Measurements from ENCODE around the gene AUNIP.

AUNIP gene

GRCh38 chr1:25858906-25859789, at the start of gene AUNIP:
TSS of gene AUNIP (minus strand) at chr1:25859457. CDS start at chr1:25859357, 100 bp downstream.
- peak; percentile 92 for DNase-seq

- DNase-seq = no peak
Measured at GRCh38 chr1:25909040-25909439, 49.8 kb upstream of the AUNIP start.

- DNase-seq = no peak
Measured at GRCh38 chr1:25908161-25908560, 48.9 kb upstream of the AUNIP start.

GRCh38 chr1:25907601-25908000, 48.3 kb upstream of the AUNIP start:
- peak; percentile 6 for DNase-seq

- DNase-seq = no peak
Measured at GRCh38 chr1:25906644-25907300, 47.5 kb upstream of the AUNIP start.

- DNase-seq = peak; percentile 79
Measured at GRCh38 chr1:25905680-25906643, 46.7 kb upstream of the AUNIP start, which contains the start of gene STMN1. TSS of gene STMN1 (minus strand) at chr1:25906419. CDS start at chr1:25904676, 1,743 bp downstream.

GRCh38 chr1:25904943-25905679, 45.9 kb upstream of the AUNIP start:
- DNase-seq = peak; percentile 92

GRCh38 chr1:25903986-25904385, 44.7 kb upstream of the AUNIP start:
- no peak for DNase-seq

- DNase-seq = peak; percentile 1
Measured at GRCh38 chr1:25902462-25902861, 43.2 kb upstream of the AUNIP start.

- DNase-seq = no peak
Measured at GRCh38 chr1:25900219-25900618, 41.0 kb upstream of the AUNIP start.

- DNase-seq = no peak
Measured at GRCh38 chr1:25899792-25900191, 40.5 kb upstream of the AUNIP start.

- DNase-seq = no peak
Measured at GRCh38 chr1:25898223-25899015, 39.2 kb upstream of the AUNIP start.

GRCh38 chr1:25897754-25898153, 38.5 kb upstream of the AUNIP start:
- DNase-seq = no peak

GRCh38 chr1:25896266-25896665, 37.0 kb upstream of the AUNIP start:
- no peak for DNase-seq

GRCh38 chr1:25895365-25895990, 36.2 kb upstream of the AUNIP start:
- peak; percentile 86 for DNase-seq

- no peak for DNase-seq
Measured at GRCh38 chr1:25893116-25893515, 33.9 kb upstream of the AUNIP start.

GRCh38 chr1:25891606-25892005, 32.3 kb upstream of the AUNIP start:
- DNase-seq = no peak

- no peak for DNase-seq
Measured at GRCh38 chr1:25890239-25891034, 31.2 kb upstream of the AUNIP start.

GRCh38 chr1:25889470-25889869, 30.2 kb upstream of the AUNIP start:
- no peak for DNase-seq

- DNase-seq = no peak
Measured at GRCh38 chr1:25888426-25888987, 29.2 kb upstream of the AUNIP start.
